NCI-H2029 treated with DMSO at 0.1 percent for 48 hours (cell line): ENCODE results near the gene NTM.

Experiments used
- DNase-seq: peaks from one replicate; lab custom pipeline; 2025; lab: John Stamatoyannopoulos, UW

NTM gene

GRCh38 chr11:132154781-132155180 is 784.4 kb downstream of the NTM start:
- no peak for DNase-seq

GRCh38 chr11:132158091-132158490 is 787.7 kb downstream of the NTM start:
- DNase-seq: peak; percentile 26

- no peak for DNase-seq
Observed at GRCh38 chr11:132158696-132159095, 788.3 kb downstream of the NTM start.

- no peak for DNase-seq
Observed at GRCh38 chr11:132161403-132162078, 791.1 kb downstream of the NTM start.

- no peak for DNase-seq
Observed at GRCh38 chr11:132168344-132168981, 798.0 kb downstream of the NTM start.

- no peak for DNase-seq
Observed at GRCh38 chr11:132171031-132171430, 800.6 kb downstream of the NTM start.

- no peak for DNase-seq
Observed at GRCh38 chr11:132174362-132175255, 804.2 kb downstream of the NTM start.

- no peak for DNase-seq
Observed at GRCh38 chr11:132177106-132177505, 806.7 kb downstream of the NTM start.

- DNase-seq: no peak
Observed at GRCh38 chr11:132184079-132184478, 813.7 kb downstream of the NTM start.

- no peak for DNase-seq
Observed at GRCh38 chr11:132185726-132186592, 815.5 kb downstream of the NTM start.

GRCh38 chr11:132186699-132187098 is 816.3 kb downstream of the NTM start:
- DNase-seq: no peak

GRCh38 chr11:132187386-132187785 is 817.0 kb downstream of the NTM start:
- DNase-seq: no peak

GRCh38 chr11:132187814-132188213 is 817.4 kb downstream of the NTM start:
- DNase-seq: no peak

GRCh38 chr11:132196928-132197327 is 826.5 kb downstream of the NTM start:
- no peak for DNase-seq

GRCh38 chr11:132200353-132200936 is 830.0 kb downstream of the NTM start:
- no peak for DNase-seq

GRCh38 chr11:132202621-132203020 is 832.2 kb downstream of the NTM start:
- no peak for DNase-seq

GRCh38 chr11:132205006-132205405 is 834.6 kb downstream of the NTM start:
- DNase-seq: no peak

- no peak for DNase-seq
Observed at GRCh38 chr11:132205496-132205895, 835.1 kb downstream of the NTM start.

- no peak for DNase-seq
Observed at GRCh38 chr11:132206993-132207392, 836.6 kb downstream of the NTM start.

GRCh38 chr11:132208477-132209055 is 838.2 kb downstream of the NTM start:
- DNase-seq: no peak

- no peak for DNase-seq
Observed at GRCh38 chr11:132211479-132211878, 841.1 kb downstream of the NTM start.
